Measurements from ENCODE around the gene LHX1. TPM values are rescaled to one million over a fixed set of nuclear protein-coding genes. Genes with fewer than 3 reads are reported as not detected.

LHX1 gene
- total RNA-seq, 6 donors from 2014 or later, result not detected

Small RNA genes within 50 kb of the gene (small RNA-seq; reads per million reads assigned to genes)
- gene AC243773.2, result 0 reads per million in 4 donors

Other genes with a start within 250 kb of the LHX1 start
- gene AATF, start 11.5 kb downstream of the LHX1 start, total RNA-seq, result 10 to 100 TPM; 30.7 to 45.4 (median 37.3) TPM